22Rv1 (cell line): ENCODE results near the gene RAB7A.
A peak's percentile ranks its signal among the peaks of the same experiment; 100 is the strongest.

ENCODE experiments used
- H3K27ac ChIP-seq: fragments of 450-650 bp; 2 replicates; pipeline ENCODE4 v1.5.1; 2017
- ZFX ChIP-seq: fragments of 450-650 bp; IDR thresholded peaks from 2 replicates; pipeline ENCODE4 v1.6.1; 2017; ENCODE audit warnings: antibody characterized with exemption, borderline replicate concordance
- TF ChIP-seq, protein P1 (sequence below): fragments of 450-650 bp; IDR thresholded peaks from 2 replicates; pipeline ENCODE4 v1.5.1; 2017; ENCODE audit warnings: mild to moderate bottlenecking

Gene RAB7A

DNA sequence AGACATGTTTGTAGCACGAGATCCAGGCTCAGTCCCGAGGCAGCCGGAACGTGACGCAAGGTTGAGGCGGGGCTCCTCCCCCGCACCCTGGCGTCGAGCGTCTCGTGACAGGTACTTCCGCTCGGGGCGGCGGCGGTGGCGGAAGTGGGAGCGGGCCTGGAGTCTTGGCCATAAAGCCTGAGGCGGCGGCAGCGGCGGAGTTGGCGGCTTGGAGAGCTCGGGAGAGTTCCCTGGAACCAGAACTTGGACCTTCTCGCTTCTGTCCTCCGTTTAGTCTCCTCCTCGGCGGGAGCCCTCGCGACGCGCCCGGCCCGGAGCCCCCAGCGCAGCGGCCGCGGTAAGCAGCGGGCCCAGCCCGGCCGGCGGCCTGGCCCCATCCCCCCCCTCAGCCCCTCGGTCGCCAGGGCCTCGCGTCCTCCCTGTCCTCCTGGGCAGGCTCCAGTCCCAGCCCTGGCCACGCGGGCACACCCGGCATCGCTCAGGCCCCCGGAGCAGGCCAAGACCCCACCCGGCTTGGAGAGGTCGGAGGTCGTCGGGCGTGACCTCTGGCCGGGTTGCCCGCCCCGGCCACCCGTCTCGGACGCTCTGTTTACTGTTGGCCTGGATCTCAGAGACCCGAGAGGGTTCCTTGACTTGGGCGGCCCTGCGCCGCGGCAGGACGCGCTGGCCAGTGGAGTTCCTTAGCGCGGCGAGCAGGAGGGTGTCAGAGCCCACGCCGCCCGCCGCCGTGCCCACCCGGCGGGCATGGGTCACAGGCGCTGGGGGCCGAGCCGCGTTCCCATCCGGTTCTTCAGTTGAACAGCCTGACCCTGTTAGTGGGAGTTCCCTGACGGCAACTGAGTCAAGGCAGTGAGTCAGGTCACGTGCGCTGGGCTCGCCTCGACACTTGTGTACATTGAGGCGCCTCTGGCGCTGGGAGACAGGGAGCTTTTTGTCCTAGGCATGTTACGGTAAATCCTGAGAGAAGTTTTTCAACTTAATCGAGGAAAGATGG lies at the start of gene RAB7A:
Gene RAB7A, plus strand, starts transcription at position 161 of the 994 bp plus-strand sequence. CDS start 69,185 bp downstream, outside the sequence.
- peak within 1 kb of the TSS; percentile 82 for H3K27ac ChIP-seq
- no peak for TF ChIP-seq ZFX
- TF ChIP-seq, protein P1, sequence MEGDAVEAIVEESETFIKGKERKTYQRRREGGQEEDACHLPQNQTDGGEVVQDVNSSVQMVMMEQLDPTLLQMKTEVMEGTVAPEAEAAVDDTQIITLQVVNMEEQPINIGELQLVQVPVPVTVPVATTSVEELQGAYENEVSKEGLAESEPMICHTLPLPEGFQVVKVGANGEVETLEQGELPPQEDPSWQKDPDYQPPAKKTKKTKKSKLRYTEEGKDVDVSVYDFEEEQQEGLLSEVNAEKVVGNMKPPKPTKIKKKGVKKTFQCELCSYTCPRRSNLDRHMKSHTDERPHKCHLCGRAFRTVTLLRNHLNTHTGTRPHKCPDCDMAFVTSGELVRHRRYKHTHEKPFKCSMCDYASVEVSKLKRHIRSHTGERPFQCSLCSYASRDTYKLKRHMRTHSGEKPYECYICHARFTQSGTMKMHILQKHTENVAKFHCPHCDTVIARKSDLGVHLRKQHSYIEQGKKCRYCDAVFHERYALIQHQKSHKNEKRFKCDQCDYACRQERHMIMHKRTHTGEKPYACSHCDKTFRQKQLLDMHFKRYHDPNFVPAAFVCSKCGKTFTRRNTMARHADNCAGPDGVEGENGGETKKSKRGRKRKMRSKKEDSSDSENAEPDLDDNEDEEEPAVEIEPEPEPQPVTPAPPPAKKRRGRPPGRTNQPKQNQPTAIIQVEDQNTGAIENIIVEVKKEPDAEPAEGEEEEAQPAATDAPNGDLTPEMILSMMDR, result no peak

GRCh38 chr3:128679338-128679737 lies 46.6 kb upstream of the RAB7A start:
- peak overlapping the region; percentile 89 for H3K27ac ChIP-seq
- no peak for TF ChIP-seq ZFX
- TF ChIP-seq, protein P1, result no peak

- TF ChIP-seq ZFX, result no peak
- TF ChIP-seq, protein P1, result peak; percentile 96
- H3K27ac ChIP-seq, result peak overlapping the region; percentile 89
Measured at GRCh38 chr3:128680603-128681368, 45.2 kb upstream of the RAB7A start.

DNA sequence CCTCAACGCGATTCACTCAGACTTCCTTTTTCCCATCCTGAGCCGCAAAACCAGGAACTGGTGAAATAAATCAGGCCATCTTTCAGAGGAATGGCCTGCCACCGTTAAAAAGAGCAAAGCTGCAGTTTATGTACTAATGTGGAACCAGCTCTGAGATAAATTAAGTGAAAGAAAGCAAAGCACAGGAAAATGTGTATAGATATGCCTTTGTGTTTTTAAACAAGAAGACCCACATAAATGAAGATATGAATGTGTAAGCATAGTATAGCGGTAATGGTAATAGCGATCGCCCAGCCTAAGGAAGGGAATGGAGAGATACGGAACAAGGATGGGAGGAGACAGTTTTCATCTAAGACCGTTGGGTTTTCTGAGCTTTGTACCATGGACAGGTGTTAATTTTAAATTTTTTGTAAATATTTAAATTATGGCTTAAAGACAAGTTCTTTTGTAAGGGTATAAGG lies 44.6 kb upstream of the RAB7A start:
- H3K27ac ChIP-seq, result peak overlapping the region; percentile 89
- TF ChIP-seq, protein P1, result no peak
- TF ChIP-seq ZFX, result no peak

DNA sequence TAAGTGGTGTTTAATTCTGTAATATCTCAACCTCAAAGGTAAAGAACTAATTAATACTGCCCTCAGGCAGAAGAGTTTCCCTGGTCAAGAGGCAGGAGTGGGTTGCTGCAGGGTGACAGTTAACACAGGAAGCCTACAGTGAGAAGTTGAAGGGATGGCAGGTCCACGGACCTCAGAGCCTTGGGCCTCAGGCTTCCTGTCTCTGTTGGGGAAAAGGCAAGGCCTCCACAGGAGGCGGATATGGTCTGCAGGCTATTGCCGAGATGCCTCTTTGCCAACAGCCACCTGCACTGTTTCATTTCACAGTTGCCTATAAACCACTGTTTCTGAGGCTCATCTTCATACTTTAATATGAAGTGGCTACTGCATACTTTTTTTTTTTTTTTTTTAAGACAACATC lies 42.0 kb upstream of the RAB7A start:
- H3K27ac ChIP-seq, result no peak overlapping the region
- TF ChIP-seq ZFX, result no peak
- TF ChIP-seq, protein P1, result no peak

DNA sequence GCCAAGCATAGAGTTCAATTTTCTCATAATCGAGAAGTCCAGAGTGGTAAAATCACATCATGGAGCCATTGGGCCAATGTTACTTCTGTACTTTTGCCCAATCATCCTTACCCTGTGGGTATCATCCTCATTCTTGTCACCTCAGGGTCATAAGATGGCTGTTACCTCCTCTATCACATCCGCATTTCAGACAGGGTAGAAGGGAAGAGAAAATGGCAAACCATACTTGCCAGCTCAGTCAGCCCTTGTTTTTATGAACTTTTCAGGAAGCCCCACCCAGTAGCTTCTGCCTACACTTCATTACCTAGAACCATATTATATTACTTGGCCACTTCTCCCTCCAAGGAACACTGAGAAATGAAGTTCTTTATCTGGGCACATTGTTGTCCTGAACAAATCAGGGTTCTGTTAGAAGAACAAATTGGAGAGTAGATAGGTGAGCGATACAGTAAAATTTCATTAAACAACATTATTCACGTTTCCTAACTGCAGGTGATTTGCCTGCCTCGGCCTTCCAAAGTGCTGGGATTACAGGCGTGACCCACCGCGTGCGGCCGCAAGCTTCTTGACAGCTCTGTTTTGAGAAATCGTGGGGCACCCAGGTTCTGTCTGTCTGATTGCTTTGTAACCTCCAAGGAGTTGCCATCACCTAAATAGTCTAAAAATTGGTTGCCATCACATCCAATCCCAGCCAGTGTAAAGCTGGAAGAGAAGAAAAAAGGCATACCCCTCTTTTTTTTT lies 40.8 kb upstream of the RAB7A start:
- H3K27ac ChIP-seq, result no peak overlapping the region
- TF ChIP-seq, protein P1, result no peak
- TF ChIP-seq ZFX, result no peak
